GM08714 (cell line): ENCODE measurements around the gene SKAP2.

Experiments
- H3K4me3 ChIP-seq: fragments of 200-500 bp; sonication (Bioruptor generic); 2 replicates; pipeline ENCODE4 v1.5.1; 2014; ENCODE audit warnings: mild to moderate bottlenecking, low read length, inconsistent platforms
- ZNF274 ChIP-seq: IDR thresholded peaks from 2 replicates; pipeline ENCODE4 v1.6.1; 2012; ENCODE audit warnings: mild to moderate bottlenecking, low read depth, low read length

SKAP2 gene

GRCh38 chr7:26760501-26760900 lies 103.9 kb downstream of the SKAP2 start:
- no peak for TF ChIP-seq ZNF274
- no peak overlapping the region for H3K4me3 ChIP-seq

GRCh38 chr7:26759108-26759507 lies 105.3 kb downstream of the SKAP2 start:
- TF ChIP-seq ZNF274: no peak
- no peak overlapping the region for H3K4me3 ChIP-seq

GRCh38 chr7:26743205-26743604 lies 121.2 kb downstream of the SKAP2 start:
- TF ChIP-seq ZNF274: no peak
- no peak overlapping the region for H3K4me3 ChIP-seq

- H3K4me3 ChIP-seq: no peak overlapping the region
- TF ChIP-seq ZNF274: no peak
Measured at GRCh38 chr7:26735976-26736600, 128.3 kb downstream of the SKAP2 start.

- H3K4me3 ChIP-seq: no peak overlapping the region
- no peak for TF ChIP-seq ZNF274
Measured at GRCh38 chr7:26729150-26729775, 135.1 kb downstream of the SKAP2 start.

GRCh38 chr7:26726051-26726450 lies 138.3 kb downstream of the SKAP2 start:
- TF ChIP-seq ZNF274: no peak
- H3K4me3 ChIP-seq: no peak overlapping the region

GRCh38 chr7:26724795-26725194 lies 139.6 kb downstream of the SKAP2 start:
- no peak for TF ChIP-seq ZNF274
- no peak overlapping the region for H3K4me3 ChIP-seq

GRCh38 chr7:26723129-26723528 lies 141.3 kb downstream of the SKAP2 start:
- H3K4me3 ChIP-seq: no peak overlapping the region
- TF ChIP-seq ZNF274: no peak

- TF ChIP-seq ZNF274: no peak
- no peak overlapping the region for H3K4me3 ChIP-seq
Measured at GRCh38 chr7:26721450-26721849, 142.9 kb downstream of the SKAP2 start.

GRCh38 chr7:26718063-26718462 lies 146.3 kb downstream of the SKAP2 start:
- TF ChIP-seq ZNF274: no peak
- no peak overlapping the region for H3K4me3 ChIP-seq

- no peak overlapping the region for H3K4me3 ChIP-seq
- TF ChIP-seq ZNF274: no peak
Measured at GRCh38 chr7:26714438-26714837, 150.0 kb downstream of the SKAP2 start.

- H3K4me3 ChIP-seq: no peak overlapping the region
- TF ChIP-seq ZNF274: no peak
Measured at GRCh38 chr7:26714006-26714405, 150.4 kb downstream of the SKAP2 start.

- no peak overlapping the region for H3K4me3 ChIP-seq
- no peak for TF ChIP-seq ZNF274
Measured at GRCh38 chr7:26709210-26709990, 155.0 kb downstream of the SKAP2 start.

- no peak for TF ChIP-seq ZNF274
Measured at GRCh38 chr7:26705567-26705966, 158.8 kb downstream of the SKAP2 start.

GRCh38 chr7:26704786-26705185 lies 159.6 kb downstream of the SKAP2 start:
- no peak for TF ChIP-seq ZNF274
- no peak overlapping the region for H3K4me3 ChIP-seq

More at GRCh38 chr7:26705567-26705966, 158.8 kb downstream of the SKAP2 start:
- H3K4me3 ChIP-seq: no peak overlapping the region

GRCh38 chr7:26704036-26704435 lies 160.4 kb downstream of the SKAP2 start:
- no peak for TF ChIP-seq ZNF274
- no peak overlapping the region for H3K4me3 ChIP-seq
